ENCODE results near the gene KRTAP4-9. TPM values are rescaled to one million over a fixed set of nuclear protein-coding genes. Genes with fewer than 3 reads are reported as not detected.
"Not testable (repeated sequence)": the region's sequence is repeated elsewhere in the genome, so short reads cannot be mapped to it uniquely, and the experiment has no call there.

Gene KRTAP4-9
- total RNA-seq, 1 experiment from 2014 or later, result not detected

DNA sequence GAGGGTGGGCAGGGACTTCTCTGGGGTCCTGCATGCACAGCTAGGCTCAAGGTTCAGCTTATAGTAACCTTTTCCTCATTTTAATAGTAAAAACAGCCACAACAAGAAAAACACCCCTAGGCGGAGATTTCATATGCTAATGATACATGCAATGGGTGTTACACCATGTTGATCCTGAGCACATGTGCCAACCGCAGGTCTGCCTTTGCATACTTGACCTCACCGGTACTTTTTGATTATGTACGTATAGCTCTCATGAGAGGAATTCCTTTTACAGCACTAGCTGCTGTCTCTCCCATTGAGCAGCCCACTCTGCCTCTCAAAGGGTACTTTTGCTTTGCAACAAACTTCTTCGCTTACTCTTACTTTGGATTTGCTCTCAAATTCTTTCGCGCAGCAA lies 9.1 kb upstream of the KRTAP4-9 start:
- DNase-seq, result no peak
- BruUV-seq (replicated peaks), result no TSS peak
- TF ChIP-seq, protein P1, sequence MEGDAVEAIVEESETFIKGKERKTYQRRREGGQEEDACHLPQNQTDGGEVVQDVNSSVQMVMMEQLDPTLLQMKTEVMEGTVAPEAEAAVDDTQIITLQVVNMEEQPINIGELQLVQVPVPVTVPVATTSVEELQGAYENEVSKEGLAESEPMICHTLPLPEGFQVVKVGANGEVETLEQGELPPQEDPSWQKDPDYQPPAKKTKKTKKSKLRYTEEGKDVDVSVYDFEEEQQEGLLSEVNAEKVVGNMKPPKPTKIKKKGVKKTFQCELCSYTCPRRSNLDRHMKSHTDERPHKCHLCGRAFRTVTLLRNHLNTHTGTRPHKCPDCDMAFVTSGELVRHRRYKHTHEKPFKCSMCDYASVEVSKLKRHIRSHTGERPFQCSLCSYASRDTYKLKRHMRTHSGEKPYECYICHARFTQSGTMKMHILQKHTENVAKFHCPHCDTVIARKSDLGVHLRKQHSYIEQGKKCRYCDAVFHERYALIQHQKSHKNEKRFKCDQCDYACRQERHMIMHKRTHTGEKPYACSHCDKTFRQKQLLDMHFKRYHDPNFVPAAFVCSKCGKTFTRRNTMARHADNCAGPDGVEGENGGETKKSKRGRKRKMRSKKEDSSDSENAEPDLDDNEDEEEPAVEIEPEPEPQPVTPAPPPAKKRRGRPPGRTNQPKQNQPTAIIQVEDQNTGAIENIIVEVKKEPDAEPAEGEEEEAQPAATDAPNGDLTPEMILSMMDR (IDR thresholded peaks at IDR 0.05; ENCODE audit: unreplicated experiment), result no peak
- H3K27ac Mint-ChIP-seq (ENCODE audit: unreplicated experiment), result no peak overlapping the region
- no peaks in the 10 kb centered on the region for H3K27me3 Mint-ChIP-seq (ENCODE audit: unreplicated experiment)
- intact Hi-C loops (cut with micrococcal nuclease; ENCODE audit: unreplicated experiment), result no loop called here
- H3K36me3 Mint-ChIP-seq (ENCODE audit: insufficient read depth, unreplicated experiment), result no peaks in the 10 kb centered on the region
- peaks cover 41% of the 10 kb centered on the region for H3K4me1 Mint-ChIP-seq (ENCODE audit: low read depth, unreplicated experiment)
- H3K4me3 Mint-ChIP-seq (ENCODE audit: low read depth, unreplicated experiment), result no peak overlapping the region
- peaks cover 3% of the 10 kb centered on the region for H3K9me3 Mint-ChIP-seq (ENCODE audit: low read depth, unreplicated experiment)
- CTCF ChIA-PET, result no interaction called here

DNA sequence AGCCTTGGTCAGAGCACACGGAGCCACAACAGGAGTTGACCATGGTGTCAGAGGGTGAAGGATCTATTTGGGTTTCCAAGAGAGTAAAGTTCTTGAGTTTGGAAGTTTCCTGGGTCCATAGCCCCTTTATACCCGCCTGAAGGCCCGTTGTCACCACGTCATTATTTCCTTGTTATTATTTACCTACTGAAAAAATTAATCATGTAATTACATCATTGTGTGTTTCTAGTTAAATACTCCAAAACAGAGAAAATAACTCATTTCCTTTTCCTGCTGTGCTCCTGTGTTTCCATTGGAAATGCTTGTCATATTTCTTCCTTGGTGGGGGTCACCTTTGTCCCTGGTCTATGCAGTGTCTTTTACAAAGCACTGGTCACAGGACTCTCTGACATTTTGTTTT lies 7.1 kb upstream of the KRTAP4-9 start, which contains the start of gene KRTAP4-8:
KRTAP4-8 (minus strand) TSS at position 101 of the 400 bp plus-strand sequence; CDS start at position 43, 58 bp downstream.
- Mint-ChIP-seq H3K9me3 (ENCODE audit: low read depth, unreplicated experiment) (peaks cover 1% of the 10 kb centered on the region), H3K4me3 (ENCODE audit: low read depth, unreplicated experiment) (no peak within 1 kb of the TSS), H3K36me3 (ENCODE audit: insufficient read depth, unreplicated experiment) (no peaks in the 10 kb centered on the region), H3K27ac (ENCODE audit: unreplicated experiment) (no peak within 1 kb of the TSS), H3K4me1 (ENCODE audit: low read depth, unreplicated experiment) (peaks cover 49% of the 10 kb centered on the region), H3K27me3 (ENCODE audit: unreplicated experiment) (no peaks in the 10 kb centered on the region)
- TF ChIP-seq, protein P1 (IDR thresholded peaks at IDR 0.05; ENCODE audit: unreplicated experiment), result no peak
- DNase-seq, result no peak
- BruUV-seq (replicated peaks), result no TSS peak
- CTCF ChIA-PET, result no interaction called here
- intact Hi-C loops (cut with micrococcal nuclease; ENCODE audit: unreplicated experiment), result no loop called here

DNA sequence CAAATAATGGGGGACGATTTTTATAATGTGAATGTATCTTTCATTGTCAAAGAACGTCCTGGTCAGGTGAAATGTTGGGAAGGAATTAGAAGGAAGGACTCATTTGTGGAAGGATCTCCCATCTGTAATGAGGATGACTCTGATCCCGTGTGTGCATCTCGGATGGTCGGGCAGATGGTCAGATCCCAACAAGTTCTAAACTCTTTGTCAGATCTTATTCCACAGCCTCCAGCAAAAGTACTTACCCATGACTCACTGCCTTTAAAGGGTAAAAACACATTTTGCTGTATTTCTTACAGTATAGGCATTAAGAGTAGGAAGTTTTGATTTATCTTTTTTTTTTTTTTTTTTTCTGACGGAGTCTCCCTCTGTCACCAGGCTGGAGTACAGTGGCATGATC lies 6.7 kb upstream of the KRTAP4-9 start:
- CTCF ChIA-PET, result interaction anchor here (0.7 kb wide), 1 partner anchor 30 kb away, joined by 4 read pairs; no protein-coding TSS in a partner anchor
- H3K4me3 Mint-ChIP-seq (ENCODE audit: low read depth, unreplicated experiment), result no peak overlapping the region
- no peak overlapping the region for H3K27ac Mint-ChIP-seq (ENCODE audit: unreplicated experiment)
- intact Hi-C loops (cut with micrococcal nuclease; ENCODE audit: unreplicated experiment), result no loop called here
- BruUV-seq (replicated peaks), result no TSS peak
- H3K9me3 Mint-ChIP-seq (ENCODE audit: low read depth, unreplicated experiment), result no peaks in the 10 kb centered on the region
- H3K36me3 Mint-ChIP-seq (ENCODE audit: insufficient read depth, unreplicated experiment), result no peaks in the 10 kb centered on the region
- no peaks in the 10 kb centered on the region for H3K27me3 Mint-ChIP-seq (ENCODE audit: unreplicated experiment)
- TF ChIP-seq, protein P1 (IDR thresholded peaks at IDR 0.05; ENCODE audit: unreplicated experiment), result no peak
- H3K4me1 Mint-ChIP-seq (ENCODE audit: low read depth, unreplicated experiment), result peaks cover 54% of the 10 kb centered on the region
- DNase-seq, result no peak

DNA sequence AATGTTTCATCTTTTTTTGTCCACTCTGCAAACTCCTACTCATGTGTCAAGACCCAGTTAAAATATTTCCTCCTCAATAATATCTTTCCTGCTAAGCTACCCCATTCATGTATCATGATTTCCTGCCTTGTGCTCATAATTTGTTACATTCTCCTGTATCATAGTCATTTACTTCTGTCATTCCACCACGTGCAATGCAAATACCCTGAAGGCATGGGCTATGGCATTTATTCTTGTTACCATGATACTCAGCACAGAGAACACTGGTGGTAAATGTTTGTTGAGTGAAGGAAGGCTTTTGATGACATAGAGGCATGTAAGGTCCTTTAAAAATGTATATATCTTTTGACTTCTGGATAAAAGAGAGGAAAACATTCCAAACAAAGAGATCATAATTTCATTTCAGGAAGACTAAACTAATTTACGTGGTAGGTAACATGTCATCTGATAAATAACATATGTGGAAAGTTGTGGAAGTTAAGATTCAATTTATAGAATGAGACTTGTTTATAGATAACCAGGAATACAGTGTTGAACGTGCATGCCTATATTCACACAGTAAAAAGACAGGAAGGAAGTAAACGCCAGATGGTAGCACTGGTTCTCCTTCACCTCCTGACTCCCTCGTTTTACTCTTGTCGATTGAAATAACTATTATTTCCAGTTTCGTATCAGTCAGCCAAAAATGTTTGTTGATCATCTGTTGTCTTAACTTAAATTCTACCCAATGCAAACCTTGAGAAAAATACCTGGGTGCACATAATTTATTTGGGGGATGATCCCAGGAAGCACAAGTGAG lies 5.3 kb upstream of the KRTAP4-9 start:
- H3K4me3 Mint-ChIP-seq (ENCODE audit: low read depth, unreplicated experiment); intact Hi-C loops (cut with micrococcal nuclease; ENCODE audit: unreplicated experiment); BruUV-seq (replicated peaks); H3K27me3 Mint-ChIP-seq (ENCODE audit: unreplicated experiment); CTCF ChIA-PET; H3K36me3 Mint-ChIP-seq (ENCODE audit: insufficient read depth, unreplicated experiment); H3K9me3 Mint-ChIP-seq (ENCODE audit: low read depth, unreplicated experiment): not testable (repeated sequence)
- H3K27ac Mint-ChIP-seq (ENCODE audit: unreplicated experiment), result peak overlapping the region; percentile 4
- DNase-seq, result peak; percentile 57
- H3K4me1 Mint-ChIP-seq (ENCODE audit: low read depth, unreplicated experiment), result peaks cover 61% of the 10 kb centered on the region
